Stimulated activated CD4-positive, alpha-beta T cell treated with anti-CD3 and anti-CD28 coated beads, Interleukin-4, amount 100 ng/mL, for 4 hours (primary cell): ENCODE measurements around the gene C1orf21.
"Not testable (repeated sequence)": the region's sequence is repeated elsewhere in the genome, so short reads cannot be mapped to it uniquely, and the experiment has no call there.

Experiments used
- DNase-seq, 2 experiments: peaks; one replicate each; pipeline ENCODE4 v3.0.0-alpha.2; 2020

C1orf21 gene

DNA sequence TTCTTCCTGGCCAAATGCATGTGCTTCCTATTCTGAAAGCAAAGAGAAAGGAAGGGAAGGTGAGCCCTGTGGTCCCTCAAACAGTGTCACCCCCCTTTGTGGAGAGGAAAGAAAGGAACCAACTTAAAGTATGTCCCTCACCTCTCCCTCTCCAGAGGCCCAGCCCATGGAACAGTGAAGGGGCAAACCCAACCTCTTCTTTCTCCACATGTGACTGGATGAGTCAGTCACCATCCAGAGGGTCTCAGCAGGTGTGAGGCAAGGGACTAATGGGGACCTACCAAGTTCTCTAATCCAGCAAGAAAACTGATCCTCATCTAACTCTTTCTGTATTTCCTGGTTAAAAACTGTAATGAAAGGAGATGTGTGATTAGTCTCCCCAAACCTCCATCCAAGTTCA lies 222.2 kb downstream of the C1orf21 start:
- DNase-seq = no peak

- DNase-seq = no peak
Measured at GRCh38 chr1:184610876-184611595, 224.2 kb downstream of the C1orf21 start.

DNA sequence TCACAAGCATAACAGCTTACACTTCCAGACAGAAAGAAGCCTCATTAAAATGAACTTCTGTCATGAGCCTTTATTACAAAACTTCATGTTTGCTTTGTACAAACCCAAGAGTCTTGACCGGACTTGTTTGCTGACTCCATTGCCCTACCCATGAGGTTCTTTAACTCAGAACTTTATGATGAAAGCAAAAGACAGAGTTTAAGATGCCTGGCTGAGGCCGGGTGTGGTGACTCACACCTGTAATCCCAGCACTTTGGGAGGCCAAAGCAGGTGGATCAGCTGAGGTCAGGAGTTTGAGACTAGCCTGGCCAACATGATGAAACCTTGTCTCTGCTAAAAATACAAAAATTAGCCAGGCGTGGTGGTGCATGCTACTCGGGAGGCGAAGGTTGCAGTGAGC lies 225.4 kb downstream of the C1orf21 start:
- DNase-seq = not testable (repeated sequence)

DNA sequence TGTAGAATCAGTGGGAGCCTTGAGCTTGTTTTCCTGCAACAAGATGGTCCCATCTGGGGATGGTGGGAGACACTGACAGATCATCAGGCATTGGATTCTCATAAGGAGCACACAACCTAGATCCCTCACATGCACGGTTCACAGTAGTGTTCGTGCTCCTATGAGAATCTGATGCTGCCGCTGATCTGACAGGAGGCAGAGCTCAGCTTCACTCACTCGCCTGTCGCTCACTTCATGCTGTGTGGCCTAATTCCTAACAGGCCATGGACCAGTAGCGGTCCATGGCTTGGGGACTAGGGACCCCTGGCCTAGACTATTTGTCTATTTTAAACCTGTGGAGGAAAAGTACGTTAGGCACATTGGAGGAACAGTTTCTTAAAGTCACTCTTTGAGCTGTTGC lies 227.8 kb downstream of the C1orf21 start:
- DNase-seq = no peak

- no peak for DNase-seq
Measured at GRCh38 chr1:184615301-184615700, 228.5 kb downstream of the C1orf21 start.

DNA sequence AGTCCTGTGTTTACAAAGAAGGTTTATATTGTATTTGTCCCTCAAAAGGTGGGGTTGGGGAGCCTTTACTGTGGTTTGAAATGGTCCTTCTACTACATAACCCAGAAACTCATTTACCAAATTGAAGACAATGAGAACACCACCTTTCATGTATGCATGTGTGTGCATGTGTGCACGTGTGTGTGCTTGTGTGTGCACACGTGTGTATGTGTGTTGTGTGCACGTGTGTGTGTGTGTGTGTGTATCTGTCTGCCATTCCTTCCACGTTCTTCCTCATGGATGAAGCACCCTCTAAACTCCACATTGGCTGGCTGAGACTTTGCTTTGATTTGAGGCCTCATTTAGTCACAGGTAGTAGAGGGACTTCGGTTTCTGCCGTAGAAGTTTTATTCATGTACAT lies 229.7 kb downstream of the C1orf21 start:
- no peak for DNase-seq

DNA sequence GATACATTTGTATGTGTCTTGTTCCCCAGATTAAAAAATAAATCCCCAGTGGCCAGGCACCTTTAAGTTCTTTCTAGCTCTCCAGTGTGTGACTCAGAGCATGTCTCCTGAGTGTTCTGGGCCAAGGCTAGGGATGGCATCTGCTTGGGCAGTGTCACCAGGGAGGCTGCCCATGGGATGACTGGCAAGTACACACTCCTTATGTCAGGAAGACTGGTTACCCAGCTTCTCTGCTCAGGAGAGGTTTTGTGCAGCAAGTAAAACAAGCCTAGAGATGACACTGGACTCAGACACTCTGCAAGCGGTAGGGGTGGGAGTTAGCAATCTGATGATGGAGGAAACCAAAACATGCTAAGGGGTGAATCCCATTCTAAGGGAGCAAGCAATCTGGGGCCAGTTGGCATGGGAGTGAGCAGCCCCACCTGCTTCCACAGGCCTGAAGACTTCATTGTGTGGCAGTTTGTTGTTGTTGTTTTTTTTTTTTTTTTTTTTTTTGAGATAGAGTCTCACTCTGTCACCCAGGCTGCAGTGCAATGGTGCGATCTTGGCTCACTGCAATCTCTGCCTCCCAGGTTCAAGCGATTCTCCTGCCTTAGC lies 230.7 kb downstream of the C1orf21 start:
- DNase-seq = no peak

- DNase-seq = no peak
Measured at GRCh38 chr1:184618851-184619250, 232.0 kb downstream of the C1orf21 start.

GRCh38 chr1:184620469-184620868 lies 233.6 kb downstream of the C1orf21 start:
- DNase-seq = no peak

- no peak for DNase-seq
Measured at GRCh38 chr1:184621260-184621659, 234.4 kb downstream of the C1orf21 start.

- DNase-seq = no peak
Measured at GRCh38 chr1:184622136-184622823, 235.5 kb downstream of the C1orf21 start.

GRCh38 chr1:184623404-184623803 lies 236.6 kb downstream of the C1orf21 start:
- DNase-seq = no peak

DNA sequence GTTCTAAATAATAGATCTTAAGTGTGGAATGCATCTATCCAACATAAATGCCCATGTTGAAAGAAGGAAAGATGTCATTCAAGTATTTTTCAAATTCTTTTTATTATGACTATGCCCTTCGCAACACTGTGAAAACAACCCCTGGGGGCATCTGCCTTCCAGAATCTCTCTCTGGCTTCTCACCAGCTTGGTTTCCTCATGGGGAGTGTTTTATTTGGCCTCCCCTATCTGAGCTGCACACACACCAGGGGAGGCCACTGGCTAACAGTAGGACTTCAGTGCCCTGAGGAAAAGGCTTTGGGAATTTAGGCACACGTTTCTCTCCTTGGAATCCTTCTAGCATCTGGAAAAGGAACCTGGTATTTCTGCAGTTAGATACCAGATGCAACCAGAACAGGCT lies 237.2 kb downstream of the C1orf21 start:
- no peak for DNase-seq

- DNase-seq = no peak
Measured at GRCh38 chr1:184624626-184625025, 237.8 kb downstream of the C1orf21 start.

DNA sequence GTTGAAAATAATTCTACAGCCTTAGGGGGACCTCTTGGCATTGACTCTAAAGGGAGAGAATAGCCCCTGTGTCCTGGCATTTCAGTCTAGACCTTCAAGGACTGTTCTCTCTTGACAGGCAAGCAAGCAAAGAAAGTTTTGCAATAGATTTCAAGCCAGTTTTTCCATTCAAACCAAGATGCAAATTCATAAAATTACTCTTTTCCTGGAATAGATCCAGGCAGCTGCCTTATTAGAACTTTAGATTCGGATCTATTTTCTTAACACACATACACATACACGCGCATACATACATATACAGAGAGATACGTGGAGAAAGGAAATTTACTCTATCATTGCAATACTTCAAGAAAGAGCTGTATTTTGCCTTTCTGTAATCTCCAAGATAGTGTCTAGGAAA lies 238.4 kb downstream of the C1orf21 start:
- no peak for DNase-seq

- no peak for DNase-seq
Measured at GRCh38 chr1:184626076-184627006, 239.5 kb downstream of the C1orf21 start.

DNA sequence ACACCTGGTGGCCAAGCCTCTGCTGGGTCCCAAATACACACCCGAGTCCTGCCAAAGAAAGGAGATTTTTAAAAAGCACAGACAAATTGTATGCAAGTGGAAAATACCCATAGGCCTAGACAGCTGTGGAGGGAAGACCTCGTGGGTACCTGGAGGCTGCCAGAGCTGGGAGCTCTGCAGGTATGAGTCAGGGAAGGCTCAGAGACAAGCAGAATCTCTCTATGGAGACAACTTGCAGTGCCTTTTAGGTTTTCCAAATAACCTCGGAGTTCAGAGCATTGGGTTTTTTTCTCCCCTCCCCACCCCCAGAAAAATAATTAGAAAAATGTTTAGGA lies 240.1 kb downstream of the C1orf21 start:
- DNase-seq = no peak

GRCh38 chr1:184629266-184629665 lies 242.4 kb downstream of the C1orf21 start:
- no peak for DNase-seq

DNA sequence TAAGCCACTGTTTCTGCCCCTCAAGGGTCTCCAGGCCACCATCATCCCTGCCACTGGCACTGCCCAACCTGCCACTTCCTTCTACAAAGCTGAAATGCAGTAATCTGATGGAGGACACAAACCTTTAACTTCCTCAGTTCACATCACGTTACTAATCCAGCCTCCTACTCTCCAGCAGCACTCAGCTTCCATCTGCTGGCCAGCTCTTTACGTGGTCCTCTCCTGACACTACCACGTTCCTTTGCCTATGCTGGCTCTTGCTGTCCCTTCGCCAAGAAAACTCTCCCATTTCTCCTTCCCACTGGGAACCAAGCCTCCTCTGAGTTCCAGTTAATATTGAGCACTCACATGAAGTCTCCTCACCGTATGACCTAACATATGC lies 243.8 kb downstream of the C1orf21 start:
- no peak for DNase-seq

DNA sequence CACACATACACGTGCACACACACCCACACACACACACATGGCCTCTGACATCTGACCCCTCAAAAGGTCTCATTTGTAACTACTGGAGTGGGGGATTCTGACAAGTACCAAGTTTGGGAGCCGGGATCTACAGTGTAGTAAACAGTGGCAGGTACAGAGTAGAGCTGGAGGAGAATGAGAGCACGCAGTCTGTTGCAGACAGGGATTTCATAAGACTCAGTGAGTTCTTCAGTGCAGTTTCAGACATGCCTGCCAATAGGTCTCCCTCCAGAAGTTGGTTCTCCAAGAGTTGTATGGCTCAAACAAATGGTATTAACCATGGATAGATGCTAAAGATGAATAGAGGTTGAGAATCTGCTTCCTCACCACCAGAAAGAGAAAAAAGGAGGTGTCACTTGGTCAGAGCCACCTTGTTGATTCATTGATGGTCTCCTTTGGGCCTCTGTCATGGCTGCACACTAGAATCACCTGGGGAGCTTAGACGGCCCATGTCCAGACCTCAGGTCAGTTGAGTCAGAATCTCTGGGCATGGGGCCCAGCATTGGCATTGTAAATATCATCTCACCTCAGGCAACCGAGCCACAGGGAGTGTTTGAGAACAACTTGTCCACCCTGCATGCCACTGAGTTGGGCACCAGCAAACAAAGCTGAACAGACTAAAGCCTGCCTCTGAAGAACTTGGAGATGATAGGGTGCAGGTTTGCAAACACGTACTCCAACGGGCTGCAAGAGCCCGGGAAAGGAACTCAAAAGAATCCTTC lies 245.8 kb downstream of the C1orf21 start:
- DNase-seq = no peak

DNA sequence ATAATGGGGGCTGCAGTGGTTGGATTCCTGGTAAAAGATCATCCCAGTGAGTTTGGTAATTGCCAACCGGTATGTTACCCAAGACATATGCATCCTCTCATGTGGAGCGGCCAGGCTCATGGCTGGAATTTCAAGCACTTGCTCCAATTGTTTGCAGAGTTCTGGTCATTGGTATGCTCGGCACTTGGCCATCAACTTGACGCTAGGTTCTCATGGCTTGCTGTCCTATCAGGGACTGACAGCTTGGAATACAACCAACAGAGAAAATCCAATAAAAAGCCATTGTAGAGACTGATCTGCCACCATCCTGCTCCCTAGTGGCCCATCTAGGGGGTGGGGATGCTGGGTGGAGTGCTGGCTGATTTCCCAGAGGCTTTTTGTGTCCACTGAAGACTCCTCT lies 247.0 kb downstream of the C1orf21 start:
- DNase-seq = no peak

GRCh38 chr1:184634296-184634695 lies 247.5 kb downstream of the C1orf21 start:
- no peak for DNase-seq
